GM21619 (cell line): ENCODE measurements around the gene REEP2.
"Not testable (repeated sequence)": the region's sequence is repeated elsewhere in the genome, so short reads cannot be mapped to it uniquely, and the experiment has no call there.

Experiments
- ATAC-seq: cut with Tn5 transposase; IDR thresholded peaks from one replicate; pipeline ENCODE4 v1.9.1; 2021; ENCODE audit not compliant: unreplicated experiment

The REEP2 gene, protein sequence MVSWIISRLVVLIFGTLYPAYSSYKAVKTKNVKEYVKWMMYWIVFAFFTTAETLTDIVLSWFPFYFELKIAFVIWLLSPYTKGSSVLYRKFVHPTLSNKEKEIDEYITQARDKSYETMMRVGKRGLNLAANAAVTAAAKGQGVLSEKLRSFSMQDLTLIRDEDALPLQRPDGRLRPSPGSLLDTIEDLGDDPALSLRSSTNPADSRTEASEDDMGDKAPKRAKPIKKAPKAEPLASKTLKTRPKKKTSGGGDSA

GRCh38 chr5:138438724-138439476, at the start of gene REEP2:
TSS of gene REEP2 (plus strand) at chr5:138439057. CDS start at chr5:138439209, 152 bp downstream.
- peak; percentile 58 for ATAC-seq

- ATAC-seq: no peak
Measured at GRCh38 chr5:138389332-138389731, 49.5 kb upstream of the REEP2 start.

GRCh38 chr5:138389911-138390310, 48.9 kb upstream of the REEP2 start:
- not testable (repeated sequence) for ATAC-seq

GRCh38 chr5:138391859-138392386, 46.9 kb upstream of the REEP2 start:
- no peak for ATAC-seq

DNA sequence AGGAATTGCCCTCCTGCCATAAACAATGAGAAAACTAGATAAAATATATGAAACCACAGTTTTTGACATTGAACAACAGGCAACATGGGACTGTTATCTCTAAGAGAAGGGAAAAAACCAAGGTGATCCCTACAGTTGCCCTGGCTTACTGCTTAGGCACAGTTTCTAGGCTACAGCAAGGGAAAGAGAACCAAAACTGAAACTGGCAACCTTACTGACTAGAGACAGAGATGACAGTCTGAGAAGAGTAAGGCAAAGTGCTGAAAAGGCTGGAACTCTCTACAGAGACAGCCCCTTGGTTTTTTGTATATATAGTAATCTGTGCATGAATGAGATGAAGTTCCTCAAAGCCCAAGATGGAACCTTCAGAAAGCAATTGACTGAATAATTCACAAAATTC, 36.2 kb upstream of the REEP2 start:
- no peak for ATAC-seq

DNA sequence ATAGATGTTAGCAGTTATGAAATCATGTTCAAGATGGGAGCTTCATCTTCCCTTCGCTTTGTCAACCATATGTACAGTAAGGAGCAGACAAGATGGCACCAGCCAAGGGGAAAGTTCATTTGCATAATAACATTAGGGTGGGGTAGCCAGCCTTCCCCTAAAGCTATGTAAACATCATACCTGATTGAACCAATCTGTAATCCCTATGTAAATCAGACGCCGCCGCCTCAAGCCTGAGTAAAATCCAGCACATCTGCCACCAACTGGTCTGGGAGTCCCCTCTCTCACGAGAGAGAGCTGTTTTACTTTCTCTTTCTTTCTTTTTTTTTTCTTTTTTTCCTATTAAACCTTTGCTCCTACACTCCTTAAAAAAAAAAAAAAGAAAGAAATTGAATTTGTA, 30.8 kb upstream of the REEP2 start:
- ATAC-seq: peak; percentile 56

- not testable (repeated sequence) for ATAC-seq
Measured at GRCh38 chr5:138410996-138411640, 27.7 kb upstream of the REEP2 start.

- no peak for ATAC-seq
Measured at GRCh38 chr5:138418444-138418843, 20.4 kb upstream of the REEP2 start.

- no peak for ATAC-seq
Measured at GRCh38 chr5:138425079-138425478, 13.8 kb upstream of the REEP2 start.

DNA sequence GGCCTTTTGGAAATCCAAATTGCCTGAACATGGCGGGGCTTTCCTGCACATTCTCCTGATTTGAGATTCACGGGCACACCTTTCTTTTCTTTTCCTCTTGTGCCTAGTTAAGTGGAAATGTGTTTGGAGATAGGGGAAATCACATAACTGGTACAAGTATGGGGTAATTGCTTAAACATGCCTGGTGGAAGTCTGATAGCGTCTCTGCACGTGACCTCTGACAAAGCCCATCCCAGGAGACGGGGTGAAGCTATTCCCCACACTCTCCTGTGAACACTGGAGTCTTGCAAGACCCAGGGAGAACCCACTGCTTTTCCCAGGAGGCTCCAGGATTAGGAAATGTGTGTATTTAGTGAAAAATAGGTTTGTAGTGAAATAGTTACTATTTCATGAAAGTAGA, 2.9 kb upstream of the REEP2 start:
- ATAC-seq: no peak

GRCh38 chr5:138438003-138438723, 694 bp upstream of the REEP2 start:
- ATAC-seq: no peak

DNA sequence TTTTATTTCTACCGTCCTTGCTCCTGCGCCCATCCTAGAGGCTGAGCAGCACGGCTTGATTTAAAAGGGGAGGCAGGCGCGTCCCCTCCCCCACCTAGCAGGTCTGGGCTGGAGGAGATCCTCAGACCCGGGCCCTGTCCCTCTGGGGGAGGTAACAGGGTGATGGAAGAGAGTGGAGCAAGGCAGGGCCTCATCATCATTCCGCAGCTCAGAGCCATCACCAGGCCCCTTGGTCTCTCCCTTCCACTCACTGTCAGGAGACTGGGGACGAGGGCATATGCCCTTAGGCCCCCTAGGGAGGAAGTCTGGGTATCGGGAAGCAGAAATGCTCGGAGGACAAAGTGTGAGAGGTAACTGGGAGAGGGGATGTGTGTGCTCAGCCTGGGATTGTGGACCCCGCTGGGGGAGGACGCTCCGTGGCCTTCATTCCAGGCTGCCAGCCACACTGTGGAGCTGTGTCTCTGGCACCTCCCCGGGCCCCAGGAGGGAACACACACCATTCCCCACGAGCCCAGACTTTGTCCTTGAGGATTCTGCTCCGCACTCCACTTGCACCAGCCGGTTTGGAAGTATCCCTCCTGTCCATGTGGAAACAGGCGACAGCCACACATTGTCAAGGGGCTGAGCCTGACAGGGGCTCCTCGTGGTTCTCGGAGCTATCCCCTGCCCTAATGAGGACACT, 761 bp downstream of the REEP2 start:
- ATAC-seq: no peak

DNA sequence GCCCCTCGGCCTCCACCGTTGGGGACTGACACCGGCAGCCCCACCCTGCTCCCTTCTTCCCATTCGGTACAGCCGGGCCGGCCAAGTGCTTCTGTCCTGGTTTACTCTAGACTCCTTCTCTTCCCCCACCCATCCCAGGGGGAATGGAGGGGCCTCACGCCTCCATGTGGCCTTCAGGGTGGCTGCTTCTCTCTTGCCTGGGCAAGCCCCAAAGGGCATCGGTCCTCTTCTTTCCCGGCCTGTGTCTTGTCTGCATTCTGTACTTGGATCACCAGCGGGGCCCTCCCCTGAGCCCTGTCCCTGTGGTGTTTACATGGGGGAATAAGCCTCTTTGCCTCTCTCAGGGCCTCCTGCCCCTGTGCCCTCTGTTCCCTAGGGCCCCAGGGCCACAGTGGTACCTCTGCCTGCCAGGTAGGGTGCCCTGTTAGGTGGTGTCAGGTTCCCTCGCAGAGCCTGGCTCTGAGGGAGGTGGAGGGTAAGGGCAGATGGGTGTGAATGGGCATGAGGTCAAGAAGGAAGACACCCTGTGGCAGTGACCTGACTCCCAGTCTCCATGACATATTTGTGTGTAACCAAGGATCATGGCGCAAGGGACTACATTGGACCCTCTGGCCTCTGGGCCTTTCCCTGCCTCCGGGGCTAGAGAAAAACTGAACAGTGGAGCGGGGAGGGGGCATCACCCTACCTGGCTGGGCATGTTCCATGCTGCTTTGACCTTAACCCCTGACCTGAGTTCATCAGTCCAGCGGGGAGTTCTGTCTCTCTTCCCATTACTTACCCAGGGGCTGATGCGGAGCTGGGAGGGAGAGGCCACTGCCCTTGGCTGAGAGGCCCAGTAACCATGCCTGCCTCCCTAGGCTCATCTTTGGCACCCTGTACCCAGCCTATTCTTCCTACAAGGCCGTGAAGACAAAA, 1.6 kb downstream of the REEP2 start:
- ATAC-seq: no peak

DNA sequence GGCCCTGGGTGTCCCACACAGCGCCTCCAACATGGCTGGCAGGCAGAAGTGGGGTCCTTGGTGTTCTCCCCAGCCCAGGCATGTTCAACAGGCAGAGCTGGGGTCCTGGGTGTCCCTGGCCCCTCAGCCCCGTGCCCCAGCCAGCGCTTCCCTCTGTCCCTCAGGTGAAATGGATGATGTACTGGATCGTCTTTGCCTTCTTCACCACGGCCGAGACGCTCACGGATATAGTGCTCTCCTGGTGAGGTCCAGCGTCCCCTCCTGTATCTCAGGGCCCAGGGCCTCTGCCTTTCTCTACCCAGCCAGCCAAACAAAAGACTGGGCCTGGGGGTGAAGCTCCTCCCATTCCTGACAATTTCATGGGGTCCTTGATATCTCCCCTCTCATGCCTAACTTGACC, 2.4 kb downstream of the REEP2 start:
- ATAC-seq: no peak

- no peak for ATAC-seq
Measured at GRCh38 chr5:138444078-138444773, 5.4 kb downstream of the REEP2 start.

- no peak for ATAC-seq
Measured at GRCh38 chr5:138444774-138445546, 6.1 kb downstream of the REEP2 start.

DNA sequence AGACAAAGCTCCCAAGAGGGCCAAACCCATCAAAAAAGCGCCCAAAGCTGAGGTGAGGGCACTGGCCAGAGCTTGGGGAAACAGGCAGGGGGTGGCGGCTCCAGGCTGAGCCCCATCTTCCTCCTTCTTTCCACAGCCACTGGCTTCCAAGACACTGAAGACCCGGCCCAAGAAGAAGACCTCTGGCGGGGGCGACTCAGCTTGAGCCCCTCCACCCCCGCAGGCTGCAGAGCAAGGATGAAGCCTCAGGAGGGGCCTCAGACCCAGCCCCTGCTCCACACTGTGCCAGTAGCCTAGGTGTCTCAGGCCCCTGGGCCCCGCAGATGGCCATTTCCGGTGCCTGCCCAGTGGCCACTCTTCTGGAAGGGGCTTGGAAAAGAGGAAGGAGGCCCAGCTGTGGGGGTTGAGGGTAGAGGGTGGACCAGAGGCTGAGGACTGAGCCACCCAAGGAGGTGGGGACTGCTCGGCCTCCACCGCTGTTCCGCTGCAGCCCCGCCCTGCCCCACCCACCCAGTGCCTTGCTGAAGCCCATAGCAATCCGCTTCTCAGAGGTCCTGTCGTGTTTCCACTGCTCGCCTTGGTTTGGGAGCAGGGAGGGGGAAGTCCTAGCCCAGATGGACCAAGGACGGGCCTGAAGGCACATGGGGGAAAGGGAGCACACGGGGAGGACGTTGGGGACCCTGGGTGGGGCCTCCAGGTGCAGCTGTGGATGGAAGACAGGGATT, 6.9 kb downstream of the REEP2 start:
- ATAC-seq: no peak

- no peak for ATAC-seq
Measured at GRCh38 chr5:138448070-138448469, 9.2 kb downstream of the REEP2 start.
